H1 (cell line): ENCODE results near the gene GABRE. TPM values are rescaled to one million over a fixed set of nuclear protein-coding genes. Genes with fewer than 3 reads are reported as not detected.
"Not testable (repeated sequence)": the region's sequence is repeated elsewhere in the genome, so short reads cannot be mapped to it uniquely, and the experiment has no call there.

ENCODE experiments used
- CTCF ChIA-PET: fragments of 300-600 bp; sonication (Branson Sonifier 250); formaldehyde crosslinking; loops from one replicate; lab custom pipeline; 2021; ENCODE audit not compliant: partially characterized antibody; lab: Charles Lee
- POLR2A ChIA-PET: fragments of 300-600 bp; sonication (Branson Sonifier 250); formaldehyde crosslinking; loops from one replicate; lab custom pipeline; 2021; ENCODE audit warnings: inconsistent platforms; ENCODE audit not compliant: partially characterized antibody; lab: Charles Lee
- DNase-seq, 2 experiments: peaks; one replicate each; pipeline versions ENCODE4 v3.0.0 to v3.0.0-alpha.2; 2010 to 2022; ENCODE audit warnings: low spot score in 2 of 2, low read depth in 1 of 2, mixed read lengths in 1 of 2
- FAIRE-seq: peaks from 2 replicates; lab custom pipeline; 2011; peaks lifted over from hg19 to GRCh38; lab: Jason Lieb, UNC
- H2AFZ ChIP-seq: 2 replicates; pipeline ENCODE4 v1.8.1; 2012; ENCODE audit warnings: low read length, inconsistent platforms
- H2AK5ac ChIP-seq: 2 replicates; pipeline ENCODE4 v1.6.1; 2013; ENCODE audit warnings: low read depth, low read length
- H2BK120ac ChIP-seq: replicated peaks from 2 replicates; pipeline ENCODE3; 2013; ENCODE audit warnings: low read depth, low read length, inconsistent platforms
- H2BK12ac ChIP-seq: 2 replicates; pipeline ENCODE4 v1.6.1; 2013; ENCODE audit warnings: low read depth, low read length
- H2BK15ac ChIP-seq: 2 replicates; pipeline ENCODE4 v1.6.1; 2013; ENCODE audit warnings: low read length
- H2BK20ac ChIP-seq: 2 replicates; pipeline ENCODE4 v1.6.1; 2013; ENCODE audit warnings: low read length
- H2BK5ac ChIP-seq: 2 replicates; pipeline ENCODE4 v1.6.1; 2013; ENCODE audit warnings: low read depth, low read length
- H3K14ac ChIP-seq: 2 replicates; pipeline ENCODE4 v1.6.1; 2013; ENCODE audit warnings: inconsistent platforms; ENCODE audit not compliant: insufficient read length
- H3K18ac ChIP-seq: 2 replicates; pipeline ENCODE4 v1.6.1; 2013; ENCODE audit warnings: low read length; ENCODE audit errors: extremely low read depth
- H3K23ac ChIP-seq: 2 replicates; pipeline ENCODE4 v1.6.1; 2013; ENCODE audit warnings: inconsistent platforms; ENCODE audit not compliant: insufficient read length
- H3K23me2 ChIP-seq: 2 replicates; pipeline ENCODE4 v1.6.1; 2013; ENCODE audit warnings: low read depth, low read length
- H3K27ac ChIP-seq: 2 replicates; pipeline ENCODE4 v1.6.1; 2011; ENCODE audit warnings: low read depth, low read length, inconsistent platforms
- H3K27me3 ChIP-seq, 4 experiments: replicated peaks in 1 of 4; 1 replicate in 1 of 4; 2 replicates in 3 of 4; pipeline versions ENCODE4 v1.6.1 to v1.8.1; 2011 to 2013; ENCODE audit warnings: low read length in 3 of 4, mild to moderate bottlenecking in 3 of 4, inconsistent platforms in 2 of 4, mixed read lengths in 2 of 4, moderate library complexity in 1 of 4; ENCODE audit not compliant: control insufficient read depth in 3 of 4, insufficient read depth in 3 of 4; ENCODE audit errors: extremely low read depth in 1 of 4
- H3K36me3 ChIP-seq, 4 experiments: 2 replicates each; pipeline versions ENCODE4 v1.6.1 to v1.8.1; 2011 to 2013; ENCODE audit warnings: mild to moderate bottlenecking in 4 of 4, low read length in 3 of 4, moderate library complexity in 2 of 4, control low read depth in 1 of 4, inconsistent platforms in 1 of 4; ENCODE audit not compliant: insufficient read depth in 4 of 4, control insufficient read depth in 2 of 4
- H3K4ac ChIP-seq: replicated peaks from 2 replicates; pipeline ENCODE3; 2013; ENCODE audit warnings: low read length, low read depth, mixed read lengths, inconsistent platforms; ENCODE audit not compliant: insufficient read length
- H3K4me1 ChIP-seq, 4 experiments: replicated peaks in 1 of 4; 1 replicate in 1 of 4; 2 replicates in 3 of 4; pipeline versions ENCODE4 v1.6.1 to v1.8.1; 2011 to 2013; ENCODE audit warnings: low read length in 3 of 4, inconsistent platforms in 2 of 4, mixed read lengths in 1 of 4; ENCODE audit not compliant: insufficient read depth in 4 of 4, control insufficient read depth in 3 of 4
- H3K4me2 ChIP-seq, 2 experiments: 2 replicates each; pipeline versions ENCODE4 v1.6.1 to v1.8.1; 2011 to 2013; ENCODE audit warnings: low read depth in 2 of 2, low read length in 2 of 2, control low read depth in 1 of 2, inconsistent platforms in 1 of 2, mild to moderate bottlenecking in 1 of 2; ENCODE audit not compliant: insufficient read depth in 1 of 2
- H3K4me3 ChIP-seq, 4 experiments: fragments of 200-600, 300-600 bp in 1 of 4; sonication (generic), shearing (Covaris generic), sonication (Bioruptor Twin) in 1 of 4; 2 replicates each; pipeline versions ENCODE4 v1.5.1 to v1.8.1; 2011 to 2016; ENCODE audit warnings: low read length in 4 of 4, low read depth in 3 of 4, control low read depth in 2 of 4, inconsistent platforms in 2 of 4, mild to moderate bottlenecking in 2 of 4, mixed read lengths in 1 of 4, moderate library complexity in 1 of 4; ENCODE audit not compliant: insufficient read depth in 2 of 4; ENCODE audit errors: extremely low read depth in 1 of 4
- H3K56ac ChIP-seq: replicated peaks from 2 replicates; pipeline ENCODE3; 2013; ENCODE audit warnings: low read depth, mild to moderate bottlenecking, mixed read lengths, low read length, inconsistent platforms; ENCODE audit not compliant: insufficient read length
- H3K79me1 ChIP-seq: 2 replicates; pipeline ENCODE4 v1.6.1; 2013; ENCODE audit warnings: low read depth, low read length, control low read depth
- H3K79me2 ChIP-seq, 2 experiments: 2 replicates each; pipeline versions ENCODE4 v1.6.1 to v1.8.1; 2012 to 2013; ENCODE audit warnings: low read length in 2 of 2, mild to moderate bottlenecking in 2 of 2, inconsistent platforms in 1 of 2; ENCODE audit not compliant: insufficient read depth in 2 of 2, control insufficient read depth in 1 of 2
- H3K9ac ChIP-seq, 4 experiments: replicated peaks in 1 of 4; 1 replicate in 1 of 4; 2 replicates in 3 of 4; pipeline versions ENCODE4 v1.6.1 to v1.8.1; 2011 to 2013; ENCODE audit warnings: low read depth in 3 of 4, low read length in 3 of 4, control low read depth in 2 of 4, mild to moderate bottlenecking in 2 of 4, moderate library complexity in 2 of 4, inconsistent platforms in 1 of 4; ENCODE audit errors: extremely low read depth in 1 of 4
- H3K9me3 ChIP-seq, 2 experiments: 2 replicates each; pipeline versions ENCODE4 v1.6.1 to v1.8.1; 2012 to 2013; ENCODE audit warnings: mild to moderate bottlenecking in 2 of 2, moderate library complexity in 2 of 2, control low read depth in 1 of 2, inconsistent platforms in 1 of 2, low read depth in 1 of 2, low read length in 1 of 2, mixed read lengths in 1 of 2; ENCODE audit not compliant: insufficient read depth in 2 of 2
- H4K20me1 ChIP-seq, 2 experiments: replicated peaks in 1 of 2; 2 replicates each; pipeline versions ENCODE3 to v1.8.1; 2011 to 2013; ENCODE audit warnings: inconsistent platforms in 2 of 2, low read length in 2 of 2, mild to moderate bottlenecking in 1 of 2; ENCODE audit not compliant: insufficient read depth in 2 of 2, control insufficient read depth in 1 of 2
- H4K5ac ChIP-seq: 2 replicates; pipeline ENCODE4 v1.6.1; 2013; ENCODE audit warnings: low read length, low read depth, mixed read lengths, inconsistent platforms; ENCODE audit not compliant: insufficient read length
- H4K8ac ChIP-seq: 2 replicates; pipeline ENCODE4 v1.8.0; 2013; ENCODE audit warnings: mild to moderate bottlenecking, moderate library complexity, low read length, inconsistent platforms; ENCODE audit not compliant: insufficient read depth; ENCODE audit errors: extremely low read depth
- H4K91ac ChIP-seq: replicated peaks from 2 replicates; pipeline ENCODE3; 2013; ENCODE audit warnings: low read length, mixed read lengths, inconsistent platforms; ENCODE audit not compliant: insufficient read length
- WGBS, 2 experiments: shearing (Covaris generic) in 1 of 2; methylation state at CpG; one replicate each; pipeline versions ENCODE4 v1.1.6 to v1.1.7; 2013 to 2015; ENCODE audit warnings: low lambda C conversion rate in 2 of 2, mixed read lengths in 2 of 2, inconsistent platforms in 1 of 2, low coverage in 1 of 2, missing lambda C conversion rate in 1 of 2; ENCODE audit not compliant: insufficient replicate concordance in 2 of 2, insufficient coverage in 1 of 2, insufficient read length in 1 of 2; ENCODE audit errors: extremely low coverage in 1 of 2, missing lambda C conversion rate in 1 of 2; 5-methylcytosine and 5-hydroxymethylcytosine counted together
- polyA plus RNA-seq, 7 experiments: library from polyadenylated mRNA; depleted of rRNA in 3 of 7; stranded (reverse) in 5 of 7; unstranded in 2 of 7; fragments of >200 nt in 5 of 7; fragments of 200-250 nt in 2 of 7; gene quantifications; 1 replicate in 5 of 7; 2 replicates in 1 of 7; 4 replicates in 1 of 7; pipeline versions ENCODE4 v1.2.1 to v1.2.3, GENCODE V29; 2011 to 2013; ENCODE audit warnings: missing spikeins in 2 of 7, mixed read lengths in 2 of 7
- total RNA-seq: library from RNA; stranded (reverse); fragmentation: NEBNext Ultra II Directional; extraction: Animal tissue kit (Norgen Biotek cat#: 25700); gene quantifications from 2 replicates; pipeline ENCODE4 v1.2.1, GENCODE V29; 2021

Gene GABRE
- total and polyA plus RNA-seq, 2 of the 8 experiments (the other 6 are each of a cell fraction or from before 2014, with no cell fraction given) = 5.5 to 7.0 TPM

GRCh38 chrX:151918736-151919135 is 55.7 kb downstream of the GABRE start:
- H2BK15ac ChIP-seq, CTCF ChIA-PET, DNase-seq, H3K4me3 ChIP-seq, H3K79me2 ChIP-seq, H2AK5ac ChIP-seq, H4K8ac ChIP-seq, H2BK20ac ChIP-seq, H2BK5ac ChIP-seq, H4K20me1 ChIP-seq, H4K91ac ChIP-seq, H3K56ac ChIP-seq, H3K9ac ChIP-seq, H3K18ac ChIP-seq, H3K23me2 ChIP-seq, H3K23ac ChIP-seq, H2BK12ac ChIP-seq, H3K4me2 ChIP-seq, H3K9me3 ChIP-seq, H2BK120ac ChIP-seq, H3K27ac ChIP-seq, POLR2A ChIA-PET, FAIRE-seq, H3K14ac ChIP-seq, H4K5ac ChIP-seq, H3K4ac ChIP-seq, H3K79me1 ChIP-seq, H3K36me3 ChIP-seq, H3K27me3 ChIP-seq, H3K4me1 ChIP-seq, H2AFZ ChIP-seq: not testable (repeated sequence)
- no CpG with 5 or more reads among the region's 18 CpGs for WGBS, 2 experiments
